Measurements from ENCODE around the gene ESYT1.
"Not testable (repeated sequence)": the region's sequence is repeated elsewhere in the genome, so short reads cannot be mapped to it uniquely, and the experiment has no call there.

Gene ESYT1

DNA sequence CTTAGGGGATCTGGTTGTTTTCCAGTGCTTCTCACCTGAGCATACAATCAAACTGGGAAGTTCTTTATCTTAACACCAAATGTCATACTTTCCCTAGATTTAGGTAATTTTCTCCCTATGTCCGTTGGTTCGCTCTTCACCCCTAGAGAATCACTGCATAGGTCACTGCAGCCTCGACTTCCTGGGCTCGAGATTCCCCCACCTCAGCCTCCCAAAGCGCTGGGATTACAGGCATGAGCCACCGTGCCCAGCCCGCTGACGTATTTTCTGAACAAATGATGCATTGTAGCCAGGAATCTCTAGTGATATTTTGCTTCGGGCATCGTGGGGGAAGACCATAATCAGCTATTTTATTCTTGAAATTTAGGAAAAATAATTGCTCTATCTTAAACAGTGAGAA lies 12.7 kb upstream of the ESYT1 start:
- no peaks in the 10 kb centered on the region for H3K27me3 Mint-ChIP-seq
- intact Hi-C loops (cut with micrococcal nuclease), result loop anchor here (5.0 kb wide), 2 partner anchors 73 to 378 kb away; partner anchors contain the start of gene RPS26
- peaks cover 27% of the 10 kb centered on the region for H3K4me1 Mint-ChIP-seq (ENCODE audit: low read depth)
- H3K27ac Mint-ChIP-seq, result peak overlapping the region; percentile 99
- peaks cover 85% of the 10 kb centered on the region for H3K36me3 Mint-ChIP-seq (ENCODE audit: low read depth)
- H3K9me3 Mint-ChIP-seq, result no peaks in the 10 kb centered on the region
- peak overlapping the region; percentile 94 for H3K4me3 Mint-ChIP-seq

DNA sequence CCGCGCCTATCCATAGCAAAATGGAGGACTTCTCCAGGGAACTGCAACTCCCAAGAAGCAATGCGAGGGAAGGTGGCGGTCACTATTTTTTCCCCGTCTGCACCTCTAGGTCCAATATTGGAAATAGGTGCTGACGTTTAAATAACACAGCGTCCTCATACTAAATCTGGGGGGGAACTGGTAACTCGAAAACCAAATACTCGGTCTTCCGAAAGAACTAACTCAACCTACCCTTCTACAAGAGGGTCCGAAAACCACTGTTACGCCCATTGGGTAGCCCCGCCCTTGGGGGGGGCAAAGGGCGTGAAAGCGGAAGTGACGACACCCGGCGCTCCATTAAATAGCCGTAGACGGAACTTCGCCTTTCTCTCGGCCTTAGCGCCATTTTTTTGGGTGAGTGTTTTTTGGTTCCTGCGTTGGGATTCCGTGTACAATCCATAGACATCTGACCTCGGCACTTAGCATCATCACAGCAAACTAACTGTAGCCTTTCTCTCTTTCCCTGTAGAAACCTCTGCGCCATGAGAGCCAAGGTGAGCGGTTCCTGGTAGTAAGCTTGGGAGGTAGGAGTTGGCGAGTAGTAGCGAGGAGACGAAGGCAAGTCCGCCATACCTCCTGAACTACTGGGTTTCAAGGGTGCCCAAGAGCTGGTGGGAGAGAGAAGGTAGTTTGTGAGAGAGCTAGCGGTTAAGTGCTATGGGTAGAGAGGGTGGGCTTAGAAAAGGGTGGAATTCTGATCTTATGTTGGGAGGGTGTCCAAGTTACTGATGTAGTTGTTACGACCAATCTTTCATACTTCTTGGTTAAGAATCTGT lies 11.6 kb upstream of the ESYT1 start, which contains the start of gene RPL41:
Gene RPL41 (plus strand): TSS at position 367 of the 815 bp plus-strand sequence.
- intact Hi-C loops (cut with micrococcal nuclease), result loop anchor here (1.0 to 5.0 kb wide), 3 partner anchors 12 to 379 kb away; partner anchors contain the start of genes PA2G4 and RPS26
- Mint-ChIP-seq H3K27me3 (no peaks in the 10 kb centered on the region), H3K4me1 (ENCODE audit: low read depth) (peaks cover 37% of the 10 kb centered on the region), H3K4me3 (peak within 1 kb of the TSS; percentile 94), H3K36me3 (ENCODE audit: low read depth) (peaks cover 85% of the 10 kb centered on the region), H3K27ac (peak within 1 kb of the TSS; percentile 99), H3K9me3 (no peaks in the 10 kb centered on the region)

DNA sequence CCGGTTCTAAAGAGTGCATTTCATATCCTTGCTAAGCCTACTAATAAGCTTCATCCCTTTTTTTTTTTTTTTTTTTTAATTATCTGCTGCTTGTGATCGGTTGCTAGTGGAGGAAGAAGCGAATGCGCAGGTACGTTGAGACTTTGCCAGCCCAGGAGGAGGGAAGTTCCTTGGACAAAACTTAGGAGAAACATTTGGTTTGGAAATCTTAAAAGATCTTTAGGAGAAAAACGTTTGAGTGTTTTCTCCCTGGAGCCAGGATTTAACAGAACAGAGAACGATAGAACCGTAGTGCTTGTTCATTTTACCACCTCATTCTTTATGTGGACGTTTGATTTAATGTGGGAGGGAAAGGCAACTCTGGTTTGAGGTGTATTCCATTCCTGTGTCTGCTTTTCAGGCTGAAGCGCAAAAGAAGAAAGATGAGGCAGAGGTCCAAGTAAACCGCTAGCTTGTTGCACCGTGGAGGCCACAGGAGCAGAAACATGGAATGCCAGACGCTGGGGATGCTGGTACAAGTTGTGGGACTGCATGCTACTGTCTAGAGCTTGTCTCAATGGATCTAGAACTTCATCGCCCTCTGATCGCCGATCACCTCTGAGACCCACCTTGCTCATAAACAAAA lies 10.9 kb upstream of the ESYT1 start:
- H3K27ac Mint-ChIP-seq, result peak overlapping the region; percentile 99
- H3K36me3 Mint-ChIP-seq (ENCODE audit: low read depth), result peaks cover 85% of the 10 kb centered on the region
- not testable (repeated sequence) for H3K9me3 Mint-ChIP-seq, H3K27me3 Mint-ChIP-seq
- H3K4me3 Mint-ChIP-seq, result peak overlapping the region; percentile 94
- H3K4me1 Mint-ChIP-seq (ENCODE audit: low read depth), result peaks cover 45% of the 10 kb centered on the region
- intact Hi-C loops (cut with micrococcal nuclease), result loop anchor here (5.0 kb wide), 2 partner anchors 75 to 380 kb away; partner anchors contain the start of gene RPS26

DNA sequence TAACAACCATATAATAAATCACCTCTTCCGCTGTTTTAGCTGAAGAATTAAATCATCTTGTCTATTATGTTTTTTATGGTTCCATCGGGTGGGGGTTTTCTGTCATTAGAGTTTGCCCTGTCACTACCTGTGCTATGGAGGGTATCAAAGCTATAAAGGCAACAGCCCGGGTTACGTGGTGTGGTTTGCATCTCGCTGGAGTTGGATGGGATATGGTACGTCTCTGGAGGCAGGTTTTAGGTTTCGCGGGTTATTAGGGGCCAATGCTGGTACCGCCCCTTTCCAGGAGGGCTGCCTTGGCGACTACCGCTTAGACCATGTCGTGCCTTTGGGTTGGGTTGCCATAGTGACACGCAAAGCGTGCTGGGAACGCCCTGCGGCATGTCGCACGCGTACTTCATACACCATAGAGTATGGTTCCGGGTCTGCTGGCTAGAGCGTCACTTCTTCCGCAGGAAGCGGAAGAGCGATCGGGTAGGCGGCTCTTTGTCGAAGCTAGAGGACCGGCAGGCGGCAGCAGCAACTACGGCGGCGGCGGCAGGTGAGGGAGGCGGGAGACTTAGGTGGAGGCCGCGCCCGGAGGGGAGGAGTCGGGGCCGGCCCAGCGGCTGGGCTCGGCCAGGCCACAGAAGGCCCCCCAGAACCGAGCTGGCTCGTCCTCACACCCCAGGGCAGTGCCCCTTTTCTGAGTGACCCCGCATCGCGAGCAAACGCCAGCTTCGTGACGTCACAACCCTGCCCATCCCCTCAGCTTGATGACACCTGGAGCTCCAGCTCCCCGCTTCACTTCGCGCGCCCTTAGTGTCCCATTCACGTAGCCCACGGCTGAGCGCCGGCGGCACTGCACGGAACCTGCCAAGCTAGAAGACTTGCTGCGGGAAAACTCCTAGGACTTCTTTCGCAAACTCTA lies 10.0 kb upstream of the ESYT1 start, which contains the start of gene ZC3H10:
Gene ZC3H10 (plus strand): TSS at position 489 of the 910 bp plus-strand sequence. CDS start 2,297 bp downstream, outside the sequence.
- H3K27ac Mint-ChIP-seq, result peak within 1 kb of the TSS; percentile 99

DNA sequence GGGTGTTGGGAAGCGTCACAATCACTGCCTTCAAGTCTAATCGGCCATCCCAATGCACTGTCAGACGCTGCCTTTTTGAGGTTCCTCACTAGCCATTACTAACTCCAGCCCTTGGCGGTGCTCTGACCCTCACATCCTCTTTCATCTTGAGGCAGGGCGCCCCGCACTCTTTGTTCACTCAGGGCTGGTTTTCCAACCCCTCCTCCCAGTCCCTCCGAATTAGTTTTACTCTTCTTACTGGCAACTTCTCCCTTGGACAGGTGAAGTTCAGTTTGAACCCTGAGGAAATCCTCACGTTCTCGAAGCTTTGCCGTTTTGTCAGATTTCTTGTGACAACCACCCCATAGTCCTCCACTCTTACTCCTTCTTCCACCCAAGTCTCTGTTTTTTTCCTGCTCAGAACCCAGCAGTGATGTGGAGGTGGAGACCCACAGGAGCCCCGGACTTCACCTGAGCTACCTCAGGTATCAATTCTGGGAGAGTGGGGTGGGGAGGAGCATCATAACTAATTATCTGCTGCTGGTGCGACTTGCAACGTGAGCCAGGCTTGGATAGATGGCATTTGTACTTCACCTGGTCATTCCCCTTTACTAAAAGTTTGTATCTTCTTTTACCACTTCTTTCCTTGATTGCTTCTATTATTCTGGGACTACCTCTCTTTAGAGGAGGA lies 9.2 kb upstream of the ESYT1 start:
- Mint-ChIP-seq H3K36me3 (ENCODE audit: low read depth) (peaks cover 77% of the 10 kb centered on the region), H3K4me1 (ENCODE audit: low read depth) (peaks cover 56% of the 10 kb centered on the region), H3K4me3 (peak overlapping the region; percentile 94), H3K27ac (peak overlapping the region; percentile 99), H3K9me3 (no peaks in the 10 kb centered on the region), H3K27me3 (no peaks in the 10 kb centered on the region)
- intact Hi-C loops (cut with micrococcal nuclease), result loop anchor here (1.0 to 5.0 kb wide), 6 partner anchors 40 to 382 kb away; partner anchors contain the start of genes MYL6, NABP2 and RPS26

More for the DNA sequence above, 10.0 kb upstream of the ESYT1 start, which contains the start of gene ZC3H10:
- Mint-ChIP-seq H3K27me3 (no peaks in the 10 kb centered on the region), H3K4me1 (ENCODE audit: low read depth) (peaks cover 52% of the 10 kb centered on the region), H3K36me3 (ENCODE audit: low read depth) (peaks cover 77% of the 10 kb centered on the region), H3K9me3 (no peaks in the 10 kb centered on the region), H3K4me3 (peak within 1 kb of the TSS; percentile 94)
- intact Hi-C loops (cut with micrococcal nuclease), result loop anchor here (2.0 to 5.0 kb wide), 4 partner anchors 41 to 381 kb away; partner anchors contain the start of genes MYL6 and RPS26

DNA sequence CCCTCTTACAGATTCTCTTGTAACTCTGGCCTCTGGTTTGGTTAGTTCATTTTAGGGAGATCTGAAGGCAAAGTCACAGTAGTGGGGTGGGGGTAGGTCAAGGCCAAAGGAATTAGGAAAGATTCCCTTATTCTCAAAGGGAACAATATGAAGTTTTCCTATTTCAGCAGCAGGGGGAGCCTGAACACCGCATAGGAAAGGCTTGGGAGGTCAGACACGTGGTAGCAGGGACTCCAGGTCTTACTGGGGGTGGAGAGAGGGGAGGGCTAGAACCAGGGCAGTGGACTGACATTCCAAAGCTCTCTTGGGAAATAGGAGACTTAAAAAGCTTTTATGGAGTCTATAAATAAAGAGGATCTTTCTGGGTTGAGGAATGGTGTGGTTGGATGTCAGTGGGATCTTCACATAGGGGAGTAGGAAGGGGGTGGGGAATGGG lies 8.7 kb upstream of the ESYT1 start:
- H3K27ac Mint-ChIP-seq, result peak overlapping the region; percentile 99
- no peaks in the 10 kb centered on the region for H3K9me3 Mint-ChIP-seq
- H3K36me3 Mint-ChIP-seq (ENCODE audit: low read depth), result peaks cover 80% of the 10 kb centered on the region
- H3K27me3 Mint-ChIP-seq, result no peaks in the 10 kb centered on the region
- peak overlapping the region; percentile 94 for H3K4me3 Mint-ChIP-seq
- intact Hi-C loops (cut with micrococcal nuclease), result loop anchor here (1.0 to 5.0 kb wide), 6 partner anchors 39 to 382 kb away; partner anchors contain the start of genes MYL6, NABP2 and RPS26
- peaks cover 62% of the 10 kb centered on the region for H3K4me1 Mint-ChIP-seq (ENCODE audit: low read depth)

DNA sequence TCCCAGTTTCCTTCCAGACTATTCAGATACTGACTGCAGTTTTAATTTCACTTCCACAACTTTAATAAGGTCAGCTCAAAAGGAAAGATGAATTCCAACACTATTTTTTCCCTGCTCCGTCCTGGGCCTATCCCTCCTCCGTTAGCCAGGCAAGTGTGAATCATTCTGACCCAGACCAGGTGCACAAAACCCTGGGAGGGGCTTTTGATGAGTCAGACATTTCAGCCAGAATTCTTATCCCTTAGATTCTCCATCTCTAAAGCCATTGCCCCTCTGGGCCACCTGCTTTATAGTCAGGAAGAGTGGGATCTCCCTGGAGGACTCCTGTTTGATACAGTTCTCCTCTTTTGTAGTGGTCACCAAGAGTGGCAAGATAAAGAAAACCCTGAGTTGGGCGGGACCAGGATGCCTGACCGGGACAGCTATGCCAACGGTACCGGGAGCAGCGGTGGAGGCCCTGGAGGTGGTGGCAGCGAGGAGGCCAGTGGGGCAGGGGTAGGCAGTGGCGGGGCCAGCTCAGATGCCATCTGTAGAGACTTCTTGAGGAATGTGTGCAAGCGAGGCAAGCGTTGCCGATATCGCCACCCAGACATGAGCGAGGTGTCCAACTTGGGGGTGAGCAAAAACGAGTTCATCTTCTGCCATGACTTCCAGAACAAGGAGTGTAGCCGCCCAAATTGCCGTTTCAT lies 7.8 kb upstream of the ESYT1 start:
- Mint-ChIP-seq H3K4me1 (ENCODE audit: low read depth) (peaks cover 64% of the 10 kb centered on the region), H3K36me3 (ENCODE audit: low read depth) (peaks cover 81% of the 10 kb centered on the region), H3K4me3 (no peak overlapping the region), H3K9me3 (no peaks in the 10 kb centered on the region), H3K27ac (no peak overlapping the region), H3K27me3 (no peaks in the 10 kb centered on the region)
- intact Hi-C loops (cut with micrococcal nuclease), result no loop called here

DNA sequence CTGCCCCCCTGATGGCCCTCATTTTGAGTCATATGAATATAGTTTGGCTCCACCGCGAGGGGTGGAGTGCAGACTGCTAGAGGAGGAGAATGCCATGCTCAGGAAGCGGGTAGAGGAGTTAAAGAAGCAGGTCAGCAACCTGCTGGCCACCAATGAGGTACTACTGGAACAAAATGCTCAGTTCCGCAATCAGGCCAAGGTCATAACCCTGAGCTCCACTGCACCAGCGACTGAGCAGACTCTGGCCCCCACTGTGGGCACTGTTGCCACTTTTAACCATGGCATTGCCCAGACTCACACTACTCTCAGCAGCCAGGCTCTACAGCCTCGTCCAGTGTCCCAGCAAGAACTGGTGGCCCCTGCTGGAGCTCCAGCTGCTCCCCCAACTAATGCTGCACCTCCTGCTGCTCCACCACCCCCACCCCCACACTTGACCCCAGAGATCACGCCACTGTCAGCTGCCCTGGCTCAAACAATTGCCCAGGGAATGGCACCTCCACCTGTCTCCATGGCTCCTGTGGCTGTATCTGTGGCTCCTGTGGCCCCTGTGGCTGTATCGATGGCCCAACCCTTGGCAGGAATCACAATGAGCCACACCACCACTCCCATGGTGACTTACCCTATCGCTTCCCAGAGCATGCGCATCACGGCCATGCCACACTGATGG lies 6.7 kb upstream of the ESYT1 start:
- Mint-ChIP-seq H3K27ac (peak overlapping the region; percentile 3), H3K36me3 (ENCODE audit: low read depth) (peaks cover 74% of the 10 kb centered on the region), H3K4me3 (no peak overlapping the region), H3K4me1 (ENCODE audit: low read depth) (peaks cover 69% of the 10 kb centered on the region), H3K27me3 (no peaks in the 10 kb centered on the region), H3K9me3 (no peaks in the 10 kb centered on the region)
- intact Hi-C loops (cut with micrococcal nuclease), result no loop called here

DNA sequence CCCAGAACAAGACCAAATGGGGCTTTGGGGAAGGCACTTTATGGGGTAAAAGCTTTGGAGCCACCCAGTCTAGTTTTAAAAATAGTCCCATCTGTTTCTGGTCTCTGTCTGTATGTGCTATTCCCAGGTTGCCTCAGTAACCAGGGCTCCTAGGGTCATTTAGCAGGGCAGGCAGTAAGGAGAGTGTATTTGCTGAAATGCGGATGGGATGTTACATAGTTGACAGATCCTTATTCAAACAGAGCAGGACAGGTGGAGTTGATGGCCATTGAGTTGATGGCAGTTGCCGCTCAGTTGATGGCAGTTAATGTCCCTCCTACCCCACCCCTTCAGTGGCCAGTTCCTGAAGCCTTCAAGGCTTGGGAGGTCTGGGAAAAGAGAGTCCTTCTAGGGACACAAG lies 5.4 kb upstream of the ESYT1 start:
- Mint-ChIP-seq H3K4me3 (no peak overlapping the region), H3K4me1 (ENCODE audit: low read depth) (peaks cover 76% of the 10 kb centered on the region), H3K27me3 (no peaks in the 10 kb centered on the region), H3K9me3 (no peaks in the 10 kb centered on the region), H3K36me3 (ENCODE audit: low read depth) (peaks cover 60% of the 10 kb centered on the region), H3K27ac (no peak overlapping the region)
- intact Hi-C loops (cut with micrococcal nuclease), result no loop called here

DNA sequence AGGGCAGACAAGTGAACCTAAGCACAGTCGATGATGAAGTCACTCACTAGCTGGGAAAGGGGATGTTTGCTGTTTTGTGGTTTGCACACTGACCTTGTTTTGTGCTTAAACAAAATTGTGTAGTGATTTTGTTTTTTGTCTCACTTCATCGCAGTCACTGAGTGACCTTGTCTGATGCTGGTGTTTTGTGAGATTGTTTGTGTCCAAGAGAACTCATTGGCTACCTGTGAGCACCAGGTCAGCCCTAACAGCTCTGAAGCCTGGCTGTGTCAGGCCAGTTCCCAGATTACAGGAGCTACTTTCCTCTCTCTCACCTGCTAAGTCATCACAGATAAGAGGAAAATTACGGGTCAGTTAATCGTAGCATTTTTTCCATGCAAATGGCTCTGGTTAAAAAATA lies 3.9 kb upstream of the ESYT1 start:
- intact Hi-C loops (cut with micrococcal nuclease), result no loop called here
- Mint-ChIP-seq H3K36me3 (ENCODE audit: low read depth) (peaks cover 59% of the 10 kb centered on the region), H3K4me3 (no peak overlapping the region), H3K9me3 (no peaks in the 10 kb centered on the region), H3K4me1 (ENCODE audit: low read depth) (peaks cover 72% of the 10 kb centered on the region), H3K27ac (peak overlapping the region; percentile 48), H3K27me3 (no peaks in the 10 kb centered on the region)

DNA sequence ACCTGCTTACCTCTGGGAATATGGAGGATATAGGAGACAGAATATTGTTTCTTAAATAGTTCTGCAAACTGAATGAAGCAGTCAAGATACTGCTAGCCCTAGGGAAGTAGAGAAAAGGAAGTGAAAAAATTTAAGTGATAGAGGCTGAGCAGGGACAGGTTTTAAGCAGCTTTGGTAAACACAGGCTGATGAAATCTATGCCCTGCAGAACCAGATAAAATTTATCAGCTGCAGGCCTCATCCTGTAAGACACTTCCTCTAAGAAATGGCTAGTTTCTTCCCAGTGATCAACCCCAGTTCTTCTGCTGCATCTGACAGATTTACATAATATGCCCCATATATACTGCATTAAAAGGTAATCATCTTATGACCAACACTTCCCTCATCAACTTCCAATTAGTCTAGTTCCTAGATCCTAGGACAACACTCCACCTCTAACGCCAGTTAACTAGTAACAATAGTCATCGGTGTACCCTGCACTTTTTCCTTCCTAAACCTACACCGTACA lies 1.3 kb upstream of the ESYT1 start:
- peak overlapping the region; percentile 21 for H3K4me3 Mint-ChIP-seq
- no peaks in the 10 kb centered on the region for H3K9me3 Mint-ChIP-seq
- peaks cover 74% of the 10 kb centered on the region for H3K4me1 Mint-ChIP-seq (ENCODE audit: low read depth)
- intact Hi-C loops (cut with micrococcal nuclease), result loop anchor here (2.0 kb wide), 1 partner anchor 62 kb away; the partner anchor contains the start of gene SMARCC2
- peak overlapping the region; percentile 85 for H3K27ac Mint-ChIP-seq
- H3K36me3 Mint-ChIP-seq (ENCODE audit: low read depth), result peaks cover 57% of the 10 kb centered on the region
- H3K27me3 Mint-ChIP-seq, result no peaks in the 10 kb centered on the region

DNA sequence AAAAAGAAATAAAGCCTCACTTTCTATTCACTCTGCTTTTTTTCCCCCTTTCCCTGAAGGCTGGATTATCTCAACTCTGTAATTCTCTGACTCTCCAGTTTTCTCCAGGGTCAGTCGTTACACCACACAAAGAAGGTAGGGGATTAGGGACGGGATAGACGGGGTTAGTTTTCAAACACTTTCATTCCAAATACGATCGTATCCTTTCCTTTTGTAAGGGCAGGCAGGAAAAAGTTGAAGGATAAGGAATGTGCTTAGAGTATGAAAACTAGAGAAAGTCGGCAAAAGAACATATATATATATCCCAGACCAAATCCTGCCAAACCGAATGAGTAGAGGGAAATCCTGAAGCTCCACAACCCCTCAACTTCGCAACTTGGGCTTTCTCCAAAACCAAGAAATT lies 581 bp upstream of the ESYT1 start:
- Mint-ChIP-seq H3K4me3 (peak overlapping the region; percentile 98), H3K9me3 (no peaks in the 10 kb centered on the region), H3K36me3 (ENCODE audit: low read depth) (peaks cover 60% of the 10 kb centered on the region), H3K27me3 (no peaks in the 10 kb centered on the region), H3K27ac (peak overlapping the region; percentile 85), H3K4me1 (ENCODE audit: low read depth) (peaks cover 74% of the 10 kb centered on the region)
- intact Hi-C loops (cut with micrococcal nuclease), result loop anchor here (2.0 kb wide), 1 partner anchor 61 kb away; the partner anchor contains the start of gene SMARCC2

Measured in dendritic cell treated with granulocyte-macrophage colony-stimulating factor and Interleukin-4, amounts not matched to agents 40 ng/mL and 50 ng/mL, for 4 days (primary cell).